Uterus (tissue), 4 donors: Measurements from ENCODE around the gene CUBN. TPM values are rescaled to one million over a fixed set of nuclear protein-coding genes. Genes with fewer than 3 reads are reported as not detected.

Source experiments
- DNase-seq, 2 donors: peaks; one replicate each; pipeline ENCODE4 v3.0.0-alpha.2; 2019 to 2020
- H3K27ac ChIP-seq, 2 donors: fragments of 200-600 bp; sonication (generic); 1 replicate in 1 of 2; 2 replicates in 1 of 2; pipeline ENCODE4 v1.5.1; 2016 to 2018
- H3K27me3 ChIP-seq, 2 donors: fragments of 200-600 bp; sonication (generic); one replicate each; pipeline ENCODE4 v1.5.1; 2018 to 2019; ENCODE audit warnings: control low read depth in 1 of 2
- H3K36me3 ChIP-seq, 2 donors: fragments of 200-600 bp; sonication (generic); one replicate each; pipeline ENCODE4 v1.5.1; 2019; ENCODE audit warnings: control low read depth in 1 of 2
- H3K4me1 ChIP-seq, 2 donors: fragments of 200-600 bp; sonication (generic); one replicate each; pipeline ENCODE4 v1.5.1; 2018 to 2019; ENCODE audit warnings: control low read depth in 1 of 2
- H3K4me3 ChIP-seq, 2 donors: fragments of 200-600 bp; sonication (generic); 1 replicate in 1 of 2; 2 replicates in 1 of 2; pipeline ENCODE4 v1.5.1; 2018 to 2019; ENCODE audit warnings: mild to moderate bottlenecking in 1 of 2
- H3K9me3 ChIP-seq, 2 donors: fragments of 200-600 bp; sonication (generic); one replicate each; pipeline ENCODE4 v1.5.1; 2019; ENCODE audit warnings: control low read depth in 1 of 2
- CTCF ChIP-seq, 4 experiments: fragments of 200-600 bp in 2 of 4; fragments of 450-650 bp in 2 of 4; sonication (generic) in 2 of 4; IDR thresholded peaks; one replicate each; pipeline ENCODE4 v1.5.1; 2016 to 2019; ENCODE audit warnings: antibody characterized with exemption in 4 of 4, mild to moderate bottlenecking in 2 of 4, moderate library complexity in 1 of 4
- POLR2A ChIP-seq, 2 donors: fragments of 450-650 bp; IDR thresholded peaks; one replicate each; pipeline ENCODE4 v1.6.1; 2016; ENCODE audit warnings: antibody characterized with exemption in 2 of 2, mild to moderate bottlenecking in 1 of 2, moderate library complexity in 1 of 2
- intact Hi-C: fragments of 100-400 bp; cut with DNase I; formaldehyde crosslinking; loops from one replicate; pipeline ENCODE4 v1.15.1; 2023; ENCODE audit warnings: low total_unique reads
- total RNA-seq, 4 donors: library from RNA; depleted of rRNA in 3 of 4; stranded (reverse); fragments of >200 nt in 3 of 4; gene quantifications; one replicate each; pipeline versions ENCODE4 v1.1.0 to v1.2.4, GENCODE V29; 2014 to 2023
- donor health status: DM: yes; HTN: yes; CAD: no.

Gene CUBN
- 1 to 10 TPM; 3.5 to 9.5 (median 5.1) TPM for total RNA-seq

- no peaks in the 10 kb centered on the region for H3K4me1 ChIP-seq
- no peak for DNase-seq
- no peak within 1 kb of the TSS for H3K4me3 ChIP-seq
- TF ChIP-seq CTCF (IDR thresholded peaks at IDR 0.05) = no peak
- no peak for TF ChIP-seq POLR2A (IDR thresholded peaks at IDR 0.05)
- H3K36me3 ChIP-seq = no peaks in the 10 kb centered on the region
- no peak within 1 kb of the TSS for H3K27ac ChIP-seq
- no peaks in the 10 kb centered on the region for H3K9me3 ChIP-seq
- no peaks in the 10 kb centered on the region for H3K27me3 ChIP-seq
- intact Hi-C loops = no loop called here
Observed at GRCh38 chr10:17129741-17130140, at the start of gene CUBN. TSS of gene CUBN (minus strand) at chr10:17129811. CDS start at chr10:17129765, 46 bp downstream.

GRCh38 chr10:17179002-17179401 is 49.4 kb upstream of the CUBN start:
- no peak overlapping the region for H3K27ac ChIP-seq
- H3K4me3 ChIP-seq = no peak overlapping the region
- H3K9me3 ChIP-seq = no peaks in the 10 kb centered on the region
- no peak for DNase-seq
- H3K27me3 ChIP-seq = no peaks in the 10 kb centered on the region
- TF ChIP-seq CTCF (IDR thresholded peaks at IDR 0.05) = no peak
- TF ChIP-seq POLR2A (IDR thresholded peaks at IDR 0.05) = no peak
- H3K4me1 ChIP-seq = no peaks in the 10 kb centered on the region
- intact Hi-C loops = no loop called here
- H3K36me3 ChIP-seq = no peaks in the 10 kb centered on the region

DNA sequence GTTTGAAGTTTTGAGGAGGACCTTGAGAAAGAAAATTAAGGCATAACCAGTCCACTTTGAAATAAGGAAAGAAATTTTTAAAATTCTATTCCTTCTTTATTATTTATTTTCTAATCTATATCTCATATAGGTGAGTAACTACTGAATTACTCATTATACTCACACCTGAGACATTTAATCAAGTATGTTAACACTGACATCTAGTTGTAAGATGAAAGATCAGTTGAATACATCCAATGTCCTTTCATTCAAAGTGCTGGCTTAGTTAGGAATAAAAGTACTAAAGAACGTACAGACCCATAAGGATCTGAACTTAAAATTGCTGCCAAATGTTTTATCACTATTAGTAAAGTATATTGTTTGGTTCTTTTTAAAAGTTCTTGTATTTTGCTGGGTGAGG is 48.4 kb upstream of the CUBN start:
- no peak for TF ChIP-seq CTCF (IDR thresholded peaks at IDR 0.05)
- no peak for TF ChIP-seq POLR2A (IDR thresholded peaks at IDR 0.05)
- no peak for DNase-seq
- Histone ChIP-seq H3K9me3 (no peaks in the 10 kb centered on the region), H3K4me3 (no peak overlapping the region), H3K27me3 (no peaks in the 10 kb centered on the region), H3K36me3 (no peaks in the 10 kb centered on the region), H3K4me1 (no peaks in the 10 kb centered on the region), H3K27ac (no peak overlapping the region)
- intact Hi-C loops = no loop called here

DNA sequence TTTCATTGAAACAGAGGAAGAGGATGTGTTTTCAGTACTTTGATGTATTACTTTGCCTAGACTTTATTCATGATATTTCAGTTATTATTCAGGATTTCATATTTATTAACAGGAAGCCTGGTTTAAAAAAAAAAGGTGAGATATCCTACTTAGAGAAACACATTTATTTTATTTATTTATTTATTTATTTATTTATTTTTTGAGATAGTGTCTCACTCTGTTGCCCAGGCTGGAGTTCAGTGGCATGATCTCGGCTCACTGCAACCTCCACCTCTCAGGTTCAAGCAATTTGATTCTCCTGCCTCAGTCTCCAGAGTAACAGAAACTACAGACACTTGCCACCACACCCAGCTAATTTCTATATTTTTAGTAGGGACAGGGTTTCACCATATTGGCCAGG is 47.4 kb upstream of the CUBN start:
- H3K36me3 ChIP-seq = no peaks in the 10 kb centered on the region

GRCh38 chr10:17176091-17176490 is 46.5 kb upstream of the CUBN start:
- Histone ChIP-seq H3K27ac (no peak overlapping the region), H3K4me1 (no peaks in the 10 kb centered on the region), H3K36me3 (no peaks in the 10 kb centered on the region), H3K9me3 (no peaks in the 10 kb centered on the region), H3K27me3 (no peaks in the 10 kb centered on the region), H3K4me3 (no peak overlapping the region)
- TF ChIP-seq POLR2A (IDR thresholded peaks at IDR 0.05) (no peak), CTCF (IDR thresholded peaks at IDR 0.05) (no peak)
- no peak for DNase-seq
- intact Hi-C loops = no loop called here

More for the DNA sequence above, 47.4 kb upstream of the CUBN start:
- Histone ChIP-seq H3K9me3 (no peaks in the 10 kb centered on the region), H3K27ac (no peak overlapping the region), H3K27me3 (no peaks in the 10 kb centered on the region), H3K4me3 (no peak overlapping the region), H3K4me1 (no peaks in the 10 kb centered on the region)
- TF ChIP-seq CTCF (IDR thresholded peaks at IDR 0.05) (no peak), POLR2A (IDR thresholded peaks at IDR 0.05) (no peak)
- no peak for DNase-seq
- intact Hi-C loops = no loop called here
